NCI-H82 treated with DMSO at 0.1 percent for 48 hours (cell line): ENCODE results near the gene CENPK.
"Not testable (repeated sequence)": the region's sequence is repeated elsewhere in the genome, so short reads cannot be mapped to it uniquely, and the experiment has no call there.

Experiments used
- DNase-seq: peaks from one replicate; lab custom pipeline; 2025; ENCODE audit not compliant: unreplicated experiment; lab: John Stamatoyannopoulos, UW

Gene CENPK

GRCh38 chr5:65562731-65563701 lies at the start of gene CENPK, which contains the start of gene PPWD1:
CENPK (minus strand) TSS chr5:65563168; CDS start chr5:65554907, 8,261 bp downstream.
PPWD1 (plus strand) TSS chr5:65563296; CDS start chr5:65563311, 15 bp downstream.
- DNase-seq: peak; percentile 83

GRCh38 chr5:65612298-65612907 lies 49.4 kb upstream of the CENPK start:
- no peak for DNase-seq

- no peak for DNase-seq
These were observed 48.6 kb upstream of the CENPK start for GRCh38 chr5:65611524-65611923.

- DNase-seq: not testable (repeated sequence)
These were observed 38.8 kb upstream of the CENPK start for GRCh38 chr5:65601761-65602160.

- DNase-seq: no peak
These were observed 25.7 kb upstream of the CENPK start for GRCh38 chr5:65588694-65589093.

GRCh38 chr5:65577141-65577540 lies 14.2 kb upstream of the CENPK start:
- no peak for DNase-seq

- DNase-seq: no peak
These were observed 7.7 kb upstream of the CENPK start for GRCh38 chr5:65570598-65571226.

- no peak for DNase-seq
These were observed 3.5 kb upstream of the CENPK start for GRCh38 chr5:65566505-65566904.

GRCh38 chr5:65563777-65564176 lies 809 bp upstream of the CENPK start:
- no peak for DNase-seq

- DNase-seq: no peak
These were observed 6.2 kb downstream of the CENPK start for GRCh38 chr5:65556718-65557117.

- no peak for DNase-seq
These were observed 6.8 kb downstream of the CENPK start for GRCh38 chr5:65556181-65556580.

- DNase-seq: no peak
These were observed 7.7 kb downstream of the CENPK start for GRCh38 chr5:65555287-65555686.

GRCh38 chr5:65553941-65554340 lies 9.0 kb downstream of the CENPK start:
- no peak for DNase-seq

- no peak for DNase-seq
These were observed 14.7 kb downstream of the CENPK start for GRCh38 chr5:65548281-65548680.

- no peak for DNase-seq
These were observed 16.8 kb downstream of the CENPK start for GRCh38 chr5:65546141-65546540.

- no peak for DNase-seq
These were observed 18.5 kb downstream of the CENPK start for GRCh38 chr5:65544473-65544872.

GRCh38 chr5:65539827-65540226 lies 23.1 kb downstream of the CENPK start:
- DNase-seq: no peak

- no peak for DNase-seq
These were observed 27.4 kb downstream of the CENPK start for GRCh38 chr5:65535529-65535987.

- DNase-seq: no peak
These were observed 32.1 kb downstream of the CENPK start for GRCh38 chr5:65530904-65531303.

GRCh38 chr5:65525726-65526125 lies 37.2 kb downstream of the CENPK start:
- DNase-seq: no peak

- no peak for DNase-seq
These were observed 50.6 kb downstream of the CENPK start for GRCh38 chr5:65512170-65512937.
